ENCODE data around the gene MS4A12.
"Not testable (repeated sequence)": the region's sequence is repeated elsewhere in the genome, so short reads cannot be mapped to it uniquely, and the experiment has no call there.

Gene MS4A12

DNA sequence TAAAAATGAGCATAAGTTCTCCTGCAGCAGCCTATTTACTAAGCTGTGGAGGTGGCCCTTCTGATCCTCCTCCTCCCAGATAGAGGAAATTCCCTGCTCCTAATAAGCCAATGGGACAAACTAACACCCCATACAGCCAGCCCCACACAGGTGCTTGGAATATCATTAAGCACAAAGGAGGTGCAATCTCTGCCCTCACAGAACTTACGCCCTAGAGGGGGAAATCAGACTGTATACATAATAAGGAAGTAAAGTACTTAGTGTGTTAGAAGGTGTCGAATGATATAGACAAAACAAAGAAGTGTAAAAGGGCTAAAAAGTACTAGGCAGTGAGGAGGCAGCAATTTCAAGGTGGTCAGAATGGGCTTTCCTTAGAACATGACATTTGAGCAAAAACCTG is 5.8 kb downstream of the MS4A12 start:
- H3K4me3 ChIP-seq (replicated peaks; ENCODE audit: low read depth, low read length), result no peak overlapping the region
- DNase-seq (ENCODE audit: extremely low read depth, low read depth), result no peak
- no peak for TF ChIP-seq CTCF (IDR thresholded peaks at IDR 0.05; ENCODE audit: low read depth, low read length, missing control alignments)

- DNase-seq (ENCODE audit: extremely low read depth, low read depth), result no peak
- no peak for TF ChIP-seq CTCF (IDR thresholded peaks at IDR 0.05; ENCODE audit: low read depth, low read length, missing control alignments)
- no peak overlapping the region for H3K4me3 ChIP-seq (replicated peaks; ENCODE audit: low read depth, low read length)
Measured at GRCh38 chr11:60498853-60499252, 6.3 kb downstream of the MS4A12 start.

DNA sequence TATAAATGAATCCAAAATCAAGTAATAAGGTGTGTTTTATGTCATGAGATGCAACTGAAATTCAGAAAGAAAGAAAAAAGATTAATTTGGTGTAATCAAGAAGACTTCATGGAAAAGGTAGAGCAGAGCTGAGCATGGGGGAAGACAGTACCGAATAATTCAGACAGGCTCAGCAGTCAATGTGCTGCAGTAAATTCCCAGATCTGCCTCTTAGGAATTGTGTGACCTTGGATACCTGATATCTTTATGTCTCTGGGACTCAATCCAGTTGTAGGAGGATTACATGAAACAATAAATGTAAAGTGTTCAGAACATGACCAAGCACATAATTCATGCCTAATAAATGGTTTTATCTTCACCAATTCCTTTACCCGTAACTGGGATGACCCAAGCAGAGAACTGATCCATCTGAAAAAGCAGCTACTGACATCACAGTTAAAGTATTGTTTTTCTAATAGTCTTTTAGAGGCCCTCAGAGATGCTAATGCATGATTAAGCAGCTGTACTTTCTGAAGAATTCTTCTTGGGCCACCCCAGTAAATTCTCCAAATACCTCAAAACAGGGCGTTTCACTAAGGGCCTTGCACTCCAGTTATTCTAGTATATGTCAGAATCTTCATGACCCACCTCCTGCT is 7.8 kb downstream of the MS4A12 start:
- no peak overlapping the region for H3K4me3 ChIP-seq (replicated peaks; ENCODE audit: low read depth, low read length)
- DNase-seq (ENCODE audit: extremely low read depth, low read depth), result no peak
- TF ChIP-seq CTCF (IDR thresholded peaks at IDR 0.05; ENCODE audit: low read depth, low read length, missing control alignments), result no peak

- H3K4me3 ChIP-seq (replicated peaks; ENCODE audit: low read depth, low read length), result no peak overlapping the region
- TF ChIP-seq CTCF (IDR thresholded peaks at IDR 0.05; ENCODE audit: low read depth, low read length, missing control alignments), result no peak
- DNase-seq (ENCODE audit: extremely low read depth, low read depth), result no peak
Measured at GRCh38 chr11:60502221-60502775, 9.7 kb downstream of the MS4A12 start.

DNA sequence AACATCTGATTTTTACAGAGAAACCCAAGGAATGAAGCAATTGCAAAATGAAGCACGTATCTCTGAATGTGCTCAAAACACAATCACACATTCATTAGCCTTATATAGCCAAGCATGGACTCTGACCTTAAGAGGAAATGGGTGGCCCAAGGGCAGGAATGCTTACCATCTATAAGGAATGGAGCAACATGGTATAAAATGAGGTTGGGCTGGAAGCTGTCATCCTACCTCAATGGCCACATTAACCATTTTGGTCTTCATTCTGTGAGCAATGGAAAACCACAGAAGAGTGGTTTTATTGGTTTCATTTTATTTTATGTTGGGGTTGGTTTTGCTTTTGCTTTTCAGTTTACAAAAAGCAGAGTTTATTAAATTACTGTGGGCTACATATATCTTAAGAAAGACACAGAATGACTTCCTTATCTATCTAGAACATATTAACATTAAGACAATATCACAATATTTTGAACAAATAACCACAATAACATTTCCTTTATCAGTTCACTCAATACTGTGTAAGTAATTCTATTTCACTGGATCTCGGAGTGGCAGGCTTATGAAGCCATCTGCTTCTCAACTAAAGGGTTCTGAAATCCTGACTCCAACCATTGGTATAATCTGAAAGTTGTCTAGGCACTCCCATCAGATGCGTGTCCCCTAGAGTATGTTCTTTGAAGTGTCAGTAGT is 11.8 kb downstream of the MS4A12 start:
- no peak overlapping the region for H3K4me3 ChIP-seq (replicated peaks; ENCODE audit: low read depth, low read length)
- DNase-seq (ENCODE audit: extremely low read depth, low read depth), result no peak
- TF ChIP-seq CTCF (IDR thresholded peaks at IDR 0.05; ENCODE audit: low read depth, low read length, missing control alignments), result no peak

DNA sequence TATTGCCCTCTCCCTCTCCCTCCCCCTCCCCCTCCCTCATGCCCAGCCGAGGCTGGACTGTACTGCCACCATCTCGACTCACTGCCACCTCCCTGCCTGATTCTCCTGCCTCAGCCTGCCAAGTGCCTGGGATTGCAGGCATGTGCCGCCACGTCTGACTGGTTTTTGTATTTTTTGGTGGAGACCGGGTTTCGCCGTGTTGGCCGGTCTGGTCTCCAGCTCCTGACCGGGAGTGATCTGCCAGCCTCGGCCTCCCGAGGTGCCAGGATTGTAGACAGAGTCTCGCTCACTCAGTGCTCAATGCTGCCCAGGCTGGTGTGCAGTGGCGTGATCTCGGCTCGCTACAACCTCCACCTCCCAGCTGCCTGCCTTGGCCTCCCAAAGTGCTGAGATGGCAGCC is 17.0 kb downstream of the MS4A12 start:
- DNase-seq (ENCODE audit: extremely low read depth, low read depth); H3K4me3 ChIP-seq (replicated peaks; ENCODE audit: low read depth, low read length): not testable (repeated sequence)

GRCh38 chr11:60510209-60510608 is 17.6 kb downstream of the MS4A12 start:
- not testable (repeated sequence) for DNase-seq (ENCODE audit: extremely low read depth, low read depth); H3K4me3 ChIP-seq (replicated peaks; ENCODE audit: low read depth, low read length)

DNA sequence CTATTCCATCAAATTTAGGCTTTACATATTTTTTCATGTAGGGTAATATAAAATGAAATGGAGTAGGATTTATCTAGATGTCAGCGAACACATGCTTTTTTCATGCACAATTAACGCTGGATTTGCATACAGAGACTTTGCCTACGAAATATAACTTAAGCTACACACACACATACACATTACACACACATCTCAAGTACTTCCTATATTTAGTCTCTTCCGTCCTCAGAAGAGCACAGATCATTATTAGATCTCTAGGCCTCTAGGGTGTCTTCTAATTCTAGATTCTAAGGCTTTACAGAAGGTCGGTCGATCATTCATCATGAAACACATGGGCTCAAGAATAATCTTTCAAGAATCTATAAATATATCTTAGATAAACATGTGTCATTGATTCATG is 18.8 kb downstream of the MS4A12 start:
- no peak for TF ChIP-seq CTCF (IDR thresholded peaks at IDR 0.05; ENCODE audit: low read depth, low read length, missing control alignments)
- DNase-seq (ENCODE audit: extremely low read depth, low read depth), result no peak

More for the DNA sequence above, 18.8 kb downstream of the MS4A12 start:
- no peak overlapping the region for H3K4me3 ChIP-seq (replicated peaks; ENCODE audit: low read depth, low read length)
